GM12801 (cell line): Measurements from ENCODE around the gene FUT7.

Source experiments
- TF ChIP-seq, protein P1 (sequence below): IDR thresholded peaks from one replicate; pipeline ENCODE4 v1.5.1; 2011; ENCODE audit warnings: control low read depth; ENCODE audit not compliant: insufficient read length; ENCODE audit errors: extremely low read depth

Gene FUT7

DNA sequence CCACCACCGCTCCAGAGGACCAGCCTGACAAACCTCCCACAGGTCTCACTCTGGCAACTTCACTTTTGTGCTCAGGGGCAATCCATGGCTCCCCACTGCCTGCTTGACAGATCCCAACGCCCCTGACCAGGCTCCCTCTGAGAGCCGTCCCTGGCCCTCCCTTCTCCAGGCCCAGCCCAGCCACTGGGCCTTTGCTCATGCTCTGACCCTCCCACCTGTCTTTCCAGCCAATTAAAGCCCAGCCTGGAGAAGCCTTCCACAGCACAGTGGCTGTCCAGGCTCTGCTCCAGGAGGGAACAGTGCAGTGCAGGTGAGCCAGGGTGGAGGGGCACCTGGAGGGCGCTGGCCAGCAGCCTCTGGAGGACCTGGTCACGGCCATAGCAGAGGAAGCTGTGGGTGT lies 18.7 kb upstream of the FUT7 start:
- TF ChIP-seq, protein P1, sequence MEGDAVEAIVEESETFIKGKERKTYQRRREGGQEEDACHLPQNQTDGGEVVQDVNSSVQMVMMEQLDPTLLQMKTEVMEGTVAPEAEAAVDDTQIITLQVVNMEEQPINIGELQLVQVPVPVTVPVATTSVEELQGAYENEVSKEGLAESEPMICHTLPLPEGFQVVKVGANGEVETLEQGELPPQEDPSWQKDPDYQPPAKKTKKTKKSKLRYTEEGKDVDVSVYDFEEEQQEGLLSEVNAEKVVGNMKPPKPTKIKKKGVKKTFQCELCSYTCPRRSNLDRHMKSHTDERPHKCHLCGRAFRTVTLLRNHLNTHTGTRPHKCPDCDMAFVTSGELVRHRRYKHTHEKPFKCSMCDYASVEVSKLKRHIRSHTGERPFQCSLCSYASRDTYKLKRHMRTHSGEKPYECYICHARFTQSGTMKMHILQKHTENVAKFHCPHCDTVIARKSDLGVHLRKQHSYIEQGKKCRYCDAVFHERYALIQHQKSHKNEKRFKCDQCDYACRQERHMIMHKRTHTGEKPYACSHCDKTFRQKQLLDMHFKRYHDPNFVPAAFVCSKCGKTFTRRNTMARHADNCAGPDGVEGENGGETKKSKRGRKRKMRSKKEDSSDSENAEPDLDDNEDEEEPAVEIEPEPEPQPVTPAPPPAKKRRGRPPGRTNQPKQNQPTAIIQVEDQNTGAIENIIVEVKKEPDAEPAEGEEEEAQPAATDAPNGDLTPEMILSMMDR = no peak

DNA sequence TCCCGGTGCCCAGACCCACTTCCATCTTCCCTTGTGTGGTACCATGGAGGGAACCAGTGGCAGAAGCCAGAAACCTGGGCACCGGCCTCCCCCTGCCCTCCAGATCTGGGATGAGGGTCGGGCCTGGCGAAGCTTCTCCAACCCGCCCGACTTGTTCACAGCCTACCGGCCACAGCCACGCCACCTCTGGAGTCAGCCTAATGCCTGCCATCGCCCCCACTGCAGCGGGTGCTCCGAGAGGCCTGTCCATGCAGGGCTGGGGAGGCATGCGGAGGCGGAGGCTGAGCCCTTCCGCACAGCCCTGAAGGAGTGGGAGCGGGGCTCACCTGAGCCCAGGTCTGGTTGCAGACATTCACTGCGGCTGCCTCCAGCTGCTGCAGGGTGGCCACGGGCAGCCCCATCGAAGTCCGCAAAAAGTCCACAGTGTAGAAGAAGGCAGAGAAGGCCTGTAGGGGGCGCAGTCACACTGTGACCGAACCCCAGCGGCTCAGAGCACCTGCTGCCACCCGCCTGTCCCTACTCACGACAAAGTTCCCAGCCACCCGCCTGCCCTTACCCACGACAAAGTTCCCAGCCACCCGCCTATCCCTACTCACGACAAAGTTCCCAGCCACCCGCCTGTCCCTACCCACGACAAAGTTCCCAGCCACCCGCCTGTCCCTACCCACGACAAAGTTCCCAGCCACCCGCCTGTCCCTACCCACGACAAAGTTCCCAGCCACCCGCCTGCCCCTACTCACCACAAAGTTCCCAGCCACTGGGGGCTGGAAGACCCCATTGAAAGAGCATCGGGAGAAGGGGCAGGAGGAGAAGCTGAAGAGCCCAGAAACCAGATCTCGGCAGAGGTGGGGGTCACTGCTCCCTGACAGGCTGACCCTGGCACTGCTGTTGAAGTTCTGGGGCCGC lies 17.9 kb upstream of the FUT7 start:
- TF ChIP-seq, protein P1 = no peak

DNA sequence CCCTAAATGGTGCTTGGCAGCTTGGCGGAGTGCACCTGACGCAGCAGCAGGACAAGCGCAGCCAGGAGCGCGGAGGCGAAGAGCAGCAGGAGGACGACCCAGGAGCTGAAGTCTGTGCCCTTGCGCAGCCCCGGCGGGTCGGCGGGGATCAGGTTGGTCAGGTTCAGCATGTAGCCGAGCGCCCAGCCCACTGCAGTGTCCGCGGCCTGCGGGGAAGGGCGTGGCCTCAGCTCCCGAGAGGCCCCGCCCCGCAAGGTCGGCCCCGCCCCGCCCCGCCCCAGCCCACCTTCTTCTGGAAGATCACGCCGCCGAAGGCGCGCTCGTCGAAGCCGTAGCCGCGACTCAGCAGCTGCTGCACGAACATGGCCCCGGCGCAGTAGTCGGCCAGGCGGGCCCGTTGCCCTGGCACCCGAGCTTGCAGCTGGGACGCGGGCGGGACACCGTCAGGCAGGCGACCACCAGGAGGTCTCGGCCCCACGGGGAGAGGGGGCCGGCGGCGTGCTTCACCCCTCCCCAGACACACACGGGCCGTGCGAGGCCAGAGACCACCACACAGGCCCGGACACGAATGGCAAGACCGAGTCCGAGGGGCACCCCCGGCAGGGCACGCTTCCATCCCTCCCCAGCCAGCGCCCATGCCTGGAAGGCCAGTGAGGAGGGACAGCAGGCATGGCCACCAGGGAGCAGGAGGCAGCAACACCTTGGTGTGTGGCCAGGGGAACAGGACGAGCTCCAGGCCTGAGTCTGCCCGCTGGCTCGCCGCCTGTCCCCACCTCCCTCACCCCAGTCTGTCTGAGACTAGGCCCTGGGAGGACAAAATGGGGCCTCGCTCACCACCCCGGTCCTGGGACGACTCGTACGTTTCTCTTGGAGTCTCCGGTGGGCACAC lies 17.0 kb upstream of the FUT7 start:
- TF ChIP-seq, protein P1 = no peak

DNA sequence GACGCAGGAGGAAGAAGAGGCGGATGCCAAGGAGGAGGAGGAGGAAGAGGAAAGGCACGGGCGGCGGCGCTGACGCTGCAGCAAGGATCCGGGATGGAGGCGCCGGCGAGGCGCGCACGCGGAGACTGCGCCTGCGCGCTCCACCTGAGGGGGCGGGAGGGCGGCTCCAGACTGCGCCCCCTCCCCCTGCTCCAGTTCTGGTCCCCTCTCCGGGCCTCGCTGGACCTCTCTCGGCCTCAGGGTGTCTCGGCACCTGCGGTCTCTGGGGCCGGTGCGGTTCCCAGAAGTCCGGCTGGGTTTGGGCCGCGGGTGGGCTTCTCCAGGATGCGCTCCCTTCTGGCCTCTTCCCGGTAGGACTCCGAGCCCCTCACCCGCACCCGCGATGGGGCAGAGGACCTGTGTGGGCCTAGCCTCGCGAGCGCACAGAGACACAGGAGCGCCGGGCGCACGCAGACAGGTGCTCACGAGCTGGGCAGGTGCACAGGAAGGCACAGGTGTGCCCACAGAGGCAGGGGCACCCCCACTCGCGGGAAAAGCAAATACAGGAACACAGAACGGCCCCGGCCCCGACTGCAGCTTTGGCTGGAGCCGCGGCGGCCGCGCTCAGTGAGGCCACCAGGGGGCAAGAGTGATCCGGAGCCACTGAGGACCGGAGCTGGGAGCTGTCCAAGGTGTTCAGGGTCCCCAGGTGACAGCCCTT lies 14.3 kb upstream of the FUT7 start, which contains the start of gene NPDC1:
NPDC1 (minus strand) TSS at position 90 of the 700 bp plus-strand sequence. CDS start 188 bp downstream, outside the sequence.
- TF ChIP-seq, protein P1 = no peak

DNA sequence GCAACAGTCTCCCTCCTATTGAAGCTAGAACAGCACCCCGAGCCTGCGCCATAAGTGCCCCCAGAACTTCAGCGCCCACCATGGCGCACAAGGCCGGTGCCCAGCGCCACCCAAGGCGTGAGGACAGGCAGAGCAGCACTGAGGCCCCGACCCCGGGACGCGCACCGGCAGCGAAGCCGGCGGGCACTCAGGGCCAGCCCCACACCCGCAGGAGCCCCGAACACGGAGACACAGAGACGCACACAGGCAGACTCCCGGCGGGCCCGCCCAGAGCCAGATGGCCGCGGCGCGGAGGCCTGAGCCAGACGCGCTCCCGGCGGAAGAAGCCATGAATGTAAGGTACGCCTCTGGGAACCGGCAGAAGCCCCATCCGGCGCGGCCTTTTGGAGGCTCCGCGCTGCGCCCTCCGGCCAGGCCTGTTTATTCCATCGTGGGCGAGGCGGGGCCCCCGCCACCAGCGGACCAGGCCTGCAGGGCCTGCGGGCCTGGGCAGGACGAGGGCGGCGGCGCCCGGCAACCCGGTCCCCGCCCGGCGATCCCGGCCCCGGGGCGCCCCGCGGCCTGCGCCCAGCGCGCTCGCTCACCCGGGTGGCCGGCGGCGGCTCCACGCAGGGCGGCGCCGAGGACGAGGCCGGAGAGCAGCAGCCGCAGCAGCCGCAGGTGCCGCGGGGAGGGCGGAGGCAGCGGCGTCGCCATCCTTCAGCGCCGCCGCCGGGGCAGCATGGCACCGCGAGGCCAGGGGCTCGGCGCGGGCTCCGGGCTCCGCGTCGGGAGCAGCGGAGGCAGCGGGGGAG lies 13.6 kb upstream of the FUT7 start:
- TF ChIP-seq, protein P1 = no peak

DNA sequence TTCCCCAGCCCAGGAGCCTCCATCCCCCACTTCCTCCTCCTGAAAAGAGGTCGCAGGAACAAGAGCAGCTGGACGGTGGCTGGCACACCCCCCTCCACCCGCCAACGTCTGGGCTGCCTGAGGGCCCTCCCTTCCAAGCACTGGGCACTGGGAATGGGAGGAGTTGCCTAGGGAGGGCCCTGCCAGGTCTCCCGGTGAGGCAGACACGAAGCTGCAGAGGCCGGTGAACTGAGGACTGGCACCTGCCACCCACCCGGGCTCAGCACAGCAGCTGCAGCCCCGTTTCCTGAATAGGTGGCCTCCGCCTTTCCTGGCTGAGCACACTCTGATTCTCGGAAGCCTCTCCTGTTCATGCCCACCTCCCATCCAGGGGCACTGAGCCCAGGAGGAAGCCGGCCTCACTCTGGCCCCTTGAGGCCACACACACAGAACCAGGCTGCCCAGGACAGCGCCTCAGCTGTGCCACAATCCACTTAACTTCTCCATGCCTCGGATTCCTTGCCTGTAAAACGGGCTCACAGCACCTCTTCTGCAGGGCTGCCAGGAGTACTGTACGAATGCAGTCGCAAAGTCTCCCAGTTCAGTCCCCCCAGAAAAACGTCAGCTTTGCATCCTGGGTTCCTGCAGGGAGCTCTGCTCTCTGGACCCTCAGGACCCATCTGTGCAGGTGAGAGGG lies 12.8 kb upstream of the FUT7 start:
- TF ChIP-seq, protein P1 = no peak
